AG09319 (cell line): ENCODE data around the gene PIK3CB.
"Not testable (repeated sequence)": the region's sequence is repeated elsewhere in the genome, so short reads cannot be mapped to it uniquely, and the experiment has no call there.

ENCODE experiments used
- DNase-seq: peaks from one replicate; pipeline ENCODE4 v3.0.0-alpha.2; 2010; ENCODE audit warnings: low read depth; ENCODE audit errors: extremely low read depth
- TF ChIP-seq, protein P1 (sequence below): IDR thresholded peaks from 2 replicates; pipeline ENCODE4 v1.5.1; 2011; ENCODE audit warnings: low read depth, mild to moderate bottlenecking, inconsistent platforms, low read length, moderate library complexity

Gene PIK3CB

GRCh38 chr3:138829886-138830510 lies 4.7 kb downstream of the PIK3CB start:
- TF ChIP-seq, protein P1, sequence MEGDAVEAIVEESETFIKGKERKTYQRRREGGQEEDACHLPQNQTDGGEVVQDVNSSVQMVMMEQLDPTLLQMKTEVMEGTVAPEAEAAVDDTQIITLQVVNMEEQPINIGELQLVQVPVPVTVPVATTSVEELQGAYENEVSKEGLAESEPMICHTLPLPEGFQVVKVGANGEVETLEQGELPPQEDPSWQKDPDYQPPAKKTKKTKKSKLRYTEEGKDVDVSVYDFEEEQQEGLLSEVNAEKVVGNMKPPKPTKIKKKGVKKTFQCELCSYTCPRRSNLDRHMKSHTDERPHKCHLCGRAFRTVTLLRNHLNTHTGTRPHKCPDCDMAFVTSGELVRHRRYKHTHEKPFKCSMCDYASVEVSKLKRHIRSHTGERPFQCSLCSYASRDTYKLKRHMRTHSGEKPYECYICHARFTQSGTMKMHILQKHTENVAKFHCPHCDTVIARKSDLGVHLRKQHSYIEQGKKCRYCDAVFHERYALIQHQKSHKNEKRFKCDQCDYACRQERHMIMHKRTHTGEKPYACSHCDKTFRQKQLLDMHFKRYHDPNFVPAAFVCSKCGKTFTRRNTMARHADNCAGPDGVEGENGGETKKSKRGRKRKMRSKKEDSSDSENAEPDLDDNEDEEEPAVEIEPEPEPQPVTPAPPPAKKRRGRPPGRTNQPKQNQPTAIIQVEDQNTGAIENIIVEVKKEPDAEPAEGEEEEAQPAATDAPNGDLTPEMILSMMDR: no peak
- no peak for DNase-seq

DNA sequence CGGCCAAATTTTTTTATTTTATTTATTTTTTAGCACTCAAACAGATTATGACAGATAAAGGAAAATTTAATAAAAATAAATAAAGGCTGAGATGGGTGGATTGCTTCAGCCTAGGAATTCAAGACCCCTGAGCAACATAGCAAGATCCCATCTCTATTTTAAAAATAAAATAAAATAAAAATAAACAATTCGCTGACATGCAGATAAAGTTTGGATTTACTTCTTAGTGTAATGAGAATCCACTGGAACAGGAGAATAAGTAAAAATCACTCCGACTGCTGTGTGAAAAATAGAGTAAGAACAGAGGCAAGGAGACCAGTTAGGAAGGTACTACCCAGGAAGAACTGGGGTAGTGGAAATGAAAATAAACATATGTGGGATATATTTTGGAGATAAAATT lies 5.6 kb downstream of the PIK3CB start:
- no peak for DNase-seq

GRCh38 chr3:138827222-138827621 lies 7.5 kb downstream of the PIK3CB start:
- TF ChIP-seq, protein P1: no peak
- DNase-seq: no peak

More for the DNA sequence above, 5.6 kb downstream of the PIK3CB start:
- TF ChIP-seq, protein P1: no peak

DNA sequence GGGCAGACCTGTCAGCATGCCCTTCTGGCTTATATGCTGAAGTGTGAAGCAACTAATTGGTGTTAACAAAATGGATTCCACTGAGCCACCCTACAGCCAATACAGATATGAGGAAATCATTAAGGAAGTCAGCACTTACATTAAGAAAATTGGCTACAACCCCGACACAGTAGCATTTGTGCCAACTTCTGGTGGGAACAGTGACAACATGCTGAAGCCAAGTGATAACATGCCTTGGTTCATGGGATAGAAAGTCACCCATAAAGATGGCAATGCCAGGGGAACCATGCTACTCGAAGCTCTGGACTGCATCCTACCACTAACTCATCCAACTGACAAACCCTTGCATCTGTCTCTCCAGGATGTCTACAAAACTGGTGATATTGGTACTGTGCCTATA lies 9.4 kb downstream of the PIK3CB start:
- TF ChIP-seq, protein P1: no peak
- DNase-seq: no peak

- TF ChIP-seq, protein P1: no peak
- DNase-seq: no peak
These were observed 10.6 kb downstream of the PIK3CB start for GRCh38 chr3:138824114-138824506.

DNA sequence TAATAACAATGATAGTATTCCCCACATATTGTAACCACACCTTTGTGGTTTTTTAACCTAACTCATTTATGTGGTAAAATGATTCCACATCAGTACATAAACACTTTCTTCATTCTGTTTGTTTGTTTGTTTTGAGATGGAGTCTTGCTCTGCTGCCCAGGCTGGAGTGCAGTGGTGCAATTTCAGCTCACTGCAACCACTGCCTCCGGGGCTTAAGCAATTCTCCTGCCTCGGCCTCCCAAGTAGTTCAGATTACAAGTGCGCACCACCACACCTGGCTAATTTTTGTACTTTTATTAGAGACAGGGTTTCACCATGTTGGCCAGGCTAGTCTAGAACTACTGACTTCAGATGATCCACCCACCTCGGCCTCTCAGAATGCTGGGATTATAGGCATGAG lies 14.3 kb downstream of the PIK3CB start:
- not testable (repeated sequence) for DNase-seq

DNA sequence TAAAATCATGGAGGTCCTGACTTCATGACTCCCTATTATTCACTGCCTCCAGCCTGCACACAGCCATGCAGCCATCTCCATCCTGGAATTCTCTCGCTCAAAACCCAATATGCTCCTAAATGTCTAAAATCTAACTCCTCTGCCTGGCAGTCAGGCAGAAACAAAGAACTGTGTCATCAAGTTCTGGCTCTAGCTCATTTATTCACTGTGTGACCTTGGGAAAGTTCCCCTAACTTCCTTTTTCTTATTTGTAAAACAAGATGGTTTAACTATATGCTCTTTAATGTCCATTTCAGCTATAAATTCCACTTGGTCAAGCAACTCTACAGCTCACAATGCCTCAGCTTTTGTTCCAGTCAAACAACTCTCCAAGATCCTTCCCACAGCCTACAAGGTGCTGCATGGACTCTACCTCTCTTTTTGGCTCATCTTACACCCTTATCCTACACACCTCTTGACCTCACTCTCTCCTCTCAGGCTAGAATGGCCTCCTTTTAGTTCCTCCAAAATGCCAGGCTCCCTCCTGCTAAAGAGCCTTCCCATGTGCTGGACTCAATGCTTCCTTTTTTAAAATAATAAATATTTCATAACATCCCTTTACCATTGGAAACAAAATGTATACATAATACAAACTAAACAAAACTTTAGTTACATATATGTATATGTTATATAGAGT lies 16.4 kb downstream of the PIK3CB start:
- TF ChIP-seq, protein P1: no peak
- DNase-seq: no peak

DNA sequence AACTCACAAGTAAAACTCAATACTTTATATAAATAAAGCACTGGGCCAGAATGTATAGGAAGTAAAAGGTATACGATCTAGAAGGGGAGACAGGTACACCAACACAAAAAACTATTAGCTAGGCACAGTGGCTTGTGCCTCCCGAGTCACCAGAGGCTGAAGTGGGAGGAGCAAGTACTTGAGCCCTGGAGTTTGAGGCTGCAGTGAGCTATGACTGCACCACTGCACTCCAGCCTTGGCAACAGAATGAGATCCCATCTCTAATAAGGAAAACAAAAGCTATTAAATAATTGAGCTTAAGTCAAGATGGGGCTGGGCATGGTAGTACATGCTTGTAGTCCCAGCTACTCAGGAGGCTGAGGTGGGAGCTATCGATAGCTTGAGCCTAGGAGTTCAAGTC lies 17.0 kb downstream of the PIK3CB start:
- TF ChIP-seq, protein P1: no peak
- no peak for DNase-seq
